ENCODE data around the gene UBTD2. TPM values are rescaled to one million over a fixed set of nuclear protein-coding genes. Genes with fewer than 3 reads are reported as not detected.

UBTD2 gene
- polyA plus RNA-seq, 1 experiment = 9.4 TPM

- no peaks in the 10 kb centered on the region for H3K27me3 ChIP-seq (ENCODE audit: control insufficient read depth, insufficient read depth, low read length)
- H3K4me3 ChIP-seq (ENCODE audit: low read depth, low read length) = no peak overlapping the region
- DNase-seq (ENCODE audit: low read depth) = no peak
- TF ChIP-seq CTCF (IDR thresholded peaks at IDR 0.05; ENCODE audit: insufficient read depth, low read depth, low read length) = no peak
- POLR2A ChIA-PET = no interaction called here
- CTCF ChIA-PET = interaction anchor here (0.7 to 1.1 kb wide), 2 partner anchors 12 to 35 kb away, joined by 3 read pairs; no protein-coding TSS in a partner anchor
- peaks cover 1% of the 10 kb centered on the region; the same call in 1 of the 2 replicates for H3K36me3 ChIP-seq (ENCODE audit: control insufficient read depth, insufficient read depth, low read length)
These were observed 59.4 kb downstream of the UBTD2 start for GRCh38 chr5:172223901-172224873.

- Histone ChIP-seq H3K27me3 (ENCODE audit: control insufficient read depth, insufficient read depth, low read length) (no peaks in the 10 kb centered on the region), H3K4me3 (ENCODE audit: low read depth, low read length) (no peak overlapping the region), H3K36me3 (ENCODE audit: control insufficient read depth, insufficient read depth, low read length) (peaks cover 1% of the 10 kb centered on the region; the same call in 1 of the 2 replicates)
- no peak for TF ChIP-seq CTCF (IDR thresholded peaks at IDR 0.05; ENCODE audit: insufficient read depth, low read depth, low read length)
- CTCF ChIA-PET = no interaction called here
- POLR2A ChIA-PET = no interaction called here
- DNase-seq (ENCODE audit: low read depth) = no peak
These were observed 64.3 kb downstream of the UBTD2 start for GRCh38 chr5:172219296-172219695.

- Histone ChIP-seq H3K36me3 (ENCODE audit: control insufficient read depth, insufficient read depth, low read length) (peaks cover 7% of the 10 kb centered on the region), H3K27me3 (ENCODE audit: control insufficient read depth, insufficient read depth, low read length) (no peaks in the 10 kb centered on the region), H3K4me3 (ENCODE audit: low read depth, low read length) (no peak overlapping the region)
- no peak for TF ChIP-seq CTCF (IDR thresholded peaks at IDR 0.05; ENCODE audit: insufficient read depth, low read depth, low read length)
- no peak for DNase-seq (ENCODE audit: low read depth)
- CTCF ChIA-PET = interaction anchor here (1.5 kb wide), 1 partner anchor 28 kb away, joined by 3 read pairs; no protein-coding TSS in a partner anchor
- POLR2A ChIA-PET = no interaction called here
These were observed 67.2 kb downstream of the UBTD2 start for GRCh38 chr5:172216345-172216744.

- POLR2A ChIA-PET = no interaction called here
These were observed 70.4 kb downstream of the UBTD2 start for GRCh38 chr5:172213126-172213525.

More at GRCh38 chr5:172213126-172213525, 70.4 kb downstream of the UBTD2 start:
- H3K27me3 ChIP-seq (ENCODE audit: control insufficient read depth, insufficient read depth, low read length) = no peaks in the 10 kb centered on the region
- peaks cover 6% of the 10 kb centered on the region for H3K36me3 ChIP-seq (ENCODE audit: control insufficient read depth, insufficient read depth, low read length)
- H3K4me3 ChIP-seq (ENCODE audit: low read depth, low read length) = no peak overlapping the region
- CTCF ChIA-PET = interaction anchor here (0.9 to 1.7 kb wide), 3 partner anchors 24 to 107 kb away, joined by 3 to 5 read pairs (median 3); partner anchors contain the start of genes STK10 and UBTD2
- TF ChIP-seq CTCF (IDR thresholded peaks at IDR 0.05; ENCODE audit: insufficient read depth, low read depth, low read length) = no peak
- no peak for DNase-seq (ENCODE audit: low read depth)
